Measurements from ENCODE around the gene KCNJ9. TPM values are rescaled to one million over a fixed set of nuclear protein-coding genes. Genes with fewer than 3 reads are reported as not detected.
"Not testable (repeated sequence)": the region's sequence is repeated elsewhere in the genome, so short reads cannot be mapped to it uniquely, and the experiment has no call there.

Gene KCNJ9
- total RNA-seq, 6 experiments from 2014 or later = not detected

- Mint-ChIP-seq H3K4me3 (no peak overlapping the region), H3K4me1 (ENCODE audit: low read depth) (0 out of 2 replicates have a peak, but pooled peaks cover 5% of the 10 kb centered on the region), H3K27me3 (ENCODE audit: insufficient read depth) (peaks cover 31% of the 10 kb centered on the region), H3K36me3 (ENCODE audit: low read depth) (no peaks in the 10 kb centered on the region), H3K27ac (no peak overlapping the region), H3K9me3 (no peaks in the 10 kb centered on the region)
- DNase-seq = peak; percentile 39
- peak; percentile 78 for TF ChIP-seq CTCF (IDR thresholded peaks at IDR 0.05)
Observed at GRCh38 chr1:160108888-160109662, 27.7 kb downstream of the KCNJ9 start.

GRCh38 chr1:160109686-160110085 lies 28.3 kb downstream of the KCNJ9 start:
- Mint-ChIP-seq H3K4me1 (ENCODE audit: low read depth) (0 out of 2 replicates have a peak, but pooled peaks cover 2% of the 10 kb centered on the region), H3K4me3 (no peak overlapping the region), H3K27me3 (ENCODE audit: insufficient read depth) (peaks cover 35% of the 10 kb centered on the region), H3K36me3 (ENCODE audit: low read depth) (no peaks in the 10 kb centered on the region), H3K27ac (no peak overlapping the region), H3K9me3 (no peaks in the 10 kb centered on the region)
- no peak for DNase-seq
- TF ChIP-seq CTCF (IDR thresholded peaks at IDR 0.05) = no peak

- H3K36me3 Mint-ChIP-seq (ENCODE audit: low read depth); DNase-seq; H3K27ac Mint-ChIP-seq; H3K4me1 Mint-ChIP-seq (ENCODE audit: low read depth); H3K9me3 Mint-ChIP-seq; H3K4me3 Mint-ChIP-seq: not testable (repeated sequence)
- H3K27me3 Mint-ChIP-seq (ENCODE audit: insufficient read depth) = peaks cover 51% of the 10 kb centered on the region
Observed at GRCh38 chr1:160111462-160111861, 30.1 kb downstream of the KCNJ9 start.

- no peaks in the 10 kb centered on the region for H3K36me3 Mint-ChIP-seq (ENCODE audit: low read depth)
- DNase-seq = no peak
- no peak overlapping the region for H3K4me3 Mint-ChIP-seq
- H3K9me3 Mint-ChIP-seq = no peaks in the 10 kb centered on the region
- peaks cover 58% of the 10 kb centered on the region for H3K27me3 Mint-ChIP-seq (ENCODE audit: insufficient read depth)
- peaks cover 10% of the 10 kb centered on the region; the same call in 1 of the 2 replicates for H3K4me1 Mint-ChIP-seq (ENCODE audit: low read depth)
- H3K27ac Mint-ChIP-seq = no peak overlapping the region
- TF ChIP-seq CTCF (IDR thresholded peaks at IDR 0.05) = no peak
Observed at GRCh38 chr1:160112357-160112756, 31.0 kb downstream of the KCNJ9 start.

GRCh38 chr1:160113407-160113806 lies 32.1 kb downstream of the KCNJ9 start:
- Mint-ChIP-seq H3K27me3 (ENCODE audit: insufficient read depth) (peaks cover 59% of the 10 kb centered on the region), H3K27ac (no peak overlapping the region), H3K36me3 (ENCODE audit: low read depth) (no peaks in the 10 kb centered on the region), H3K9me3 (no peaks in the 10 kb centered on the region), H3K4me1 (ENCODE audit: low read depth) (peaks cover 10% of the 10 kb centered on the region; the same call in 1 of the 2 replicates), H3K4me3 (no peak overlapping the region)
- TF ChIP-seq CTCF (IDR thresholded peaks at IDR 0.05) = 0 out of 2 replicates have a peak, but pooled peaks have one; percentile 31
- no peak for DNase-seq

- Mint-ChIP-seq H3K9me3 (no peaks in the 10 kb centered on the region), H3K27ac (no peak overlapping the region), H3K4me3 (no peak overlapping the region), H3K36me3 (ENCODE audit: low read depth) (no peaks in the 10 kb centered on the region), H3K4me1 (ENCODE audit: low read depth) (peaks cover 10% of the 10 kb centered on the region; the same call in 1 of the 2 replicates), H3K27me3 (ENCODE audit: insufficient read depth) (peaks cover 55% of the 10 kb centered on the region)
- DNase-seq = no peak
- TF ChIP-seq CTCF (IDR thresholded peaks at IDR 0.05) = no peak
Observed at GRCh38 chr1:160114085-160114484, 32.7 kb downstream of the KCNJ9 start.
